Heart left ventricle (tissue), 16 donors: ENCODE measurements around the gene KRTAP5-5. TPM values are rescaled to one million over a fixed set of nuclear protein-coding genes. Genes with fewer than 3 reads are reported as not detected.

Experiments
- ATAC-seq, 4 donors: fragments of 200-7000 bp; cut with Tn5 transposase; one replicate each; pipeline ENCODE4 v1.9.1; 2020 to 2022; ENCODE audit warnings: moderate library complexity in 4 of 4, mild to moderate bottlenecking in 3 of 4, moderate number of reproducible peaks in 1 of 4
- DNase-seq, 5 donors: peaks; one replicate each; pipeline ENCODE4 v3.0.0-alpha.2; 2020
- H3K27ac ChIP-seq, 12 donors: fragments of 200-600 bp; sonication (generic) in 4 of 12; one replicate each; pipeline versions ENCODE4 v1.5.0 to v1.8.0; 2016 to 2022; ENCODE audit warnings: mild to moderate bottlenecking in 2 of 12
- H3K27me3 ChIP-seq, 9 donors: fragments of 200-600 bp; sonication (generic) in 2 of 9; one replicate each; pipeline versions ENCODE4 v1.5.1 to v1.8.0; 2016 to 2022; ENCODE audit warnings: mild to moderate bottlenecking in 3 of 9
- H3K36me3 ChIP-seq, 9 donors: fragments of 200-600 bp; sonication (generic) in 2 of 9; one replicate each; pipeline versions ENCODE4 v1.5.0 to v1.8.0; 2018 to 2022; ENCODE audit warnings: mild to moderate bottlenecking in 2 of 9
- H3K4me1 ChIP-seq, 12 donors: fragments of 200-600 bp; sonication (generic) in 4 of 12; one replicate each; pipeline versions ENCODE4 v1.5.0 to v1.8.0; 2016 to 2022; ENCODE audit warnings: mild to moderate bottlenecking in 3 of 12
- H3K4me3 ChIP-seq, 12 donors: fragments of 200-600 bp; sonication (generic) in 4 of 12; one replicate each; pipeline versions ENCODE4 v1.5.0 to v1.8.0; 2017 to 2022; ENCODE audit warnings: mild to moderate bottlenecking in 9 of 12, moderate library complexity in 4 of 12
- H3K9me3 ChIP-seq, 12 donors: fragments of 200-600 bp; sonication (generic) in 4 of 12; one replicate each; pipeline versions ENCODE4 v1.5.0 to v1.8.0; 2016 to 2022; ENCODE audit warnings: mild to moderate bottlenecking in 1 of 12
- CTCF ChIP-seq, 12 donors: fragments of 200-600 bp; sonication (generic) in 4 of 12; IDR thresholded peaks; one replicate each; pipeline versions ENCODE4 v1.5.0 to v1.8.0; 2018 to 2022; ENCODE audit warnings: antibody characterized with exemption in 12 of 12, mild to moderate bottlenecking in 5 of 12
- POLR2A ChIP-seq, 2 donors: fragments of 450-650 bp; IDR thresholded peaks; one replicate each; pipeline ENCODE4 v1.6.1; 2017; ENCODE audit warnings: antibody characterized with exemption in 2 of 2, mild to moderate bottlenecking in 2 of 2, moderate library complexity in 2 of 2
- WGBS, 4 donors: extraction: QIAGEN DNeasy Blood & Tissue Kit in 2 of 4; methylation state at CpG; one replicate each; pipeline versions ENCODE4 v1.1.5 to v1.1.7; 2013 to 2018; 5-methylcytosine and 5-hydroxymethylcytosine counted together
- intact Hi-C, 10 donors: fragments of 100-400 bp; cut with DNase I; formaldehyde crosslinking; loops; one replicate each; pipeline versions ENCODE4 v1.11.1 to v1.14.2; 2022
- polyA plus RNA-seq, 2 donors: library from polyadenylated mRNA; stranded (reverse); fragments of 200-250 nt; gene quantifications; one replicate each; pipeline ENCODE4 v1.2.3, GENCODE V29; 2013
- total RNA-seq, 9 donors: library from RNA; depleted of rRNA in 2 of 9; stranded (reverse); fragments of >200 nt in 2 of 9; fragmentation: NEBNext Ultra II Directional in 3 of 9; extraction: Animal tissue kit (Norgen Biotek cat#: 25700) in 3 of 9; gene quantifications; one replicate each; pipeline versions ENCODE4 v1.1.0 to v1.2.4, GENCODE V29; 2016 to 2023
- donor health status: ischemic (EF 13 %, LVEDD 7.1; RV severe dilation, severe dysfunction).
- donor health status: healthy with polysubstance abuse.
- donor health status: DM: no; HTN: yes; CAD: no.
- donor health status: DM: no; HTN: no; CAD: no.
- donor health status: ischemic (EF 25% LVEDD 6.9; RV normal size, moderate dysfunction).
- donor health status: ischemic (EF 25% LVEDD 5.7; RV mildly dilated, moderate dysfunction).
- donor health status: healthy.
- donor health status: DM: yes; HTN: yes; CAD: no.
- donor health status: ischemic (EF 35%, LVEDD 5.7; RV mildly dilated, moderate dysfunction).
- donor health status: nonischemic (EF 11% LVEDD 7.7; RV severe dilation, severe dysfunction).
- donor health status: DM: yes; HTN: yes; CAD: no.
- donor health status: PGD.
- donor health status: ischemic (EF 29% LVEDD 5.4; RV normal size, mild dysfunction).
- donor health status: nonischemic (EF 23%, LVEDD 6.1; RV moderate dilation, normal function).

The KRTAP5-5 gene
- total and polyA plus RNA-seq, 11 donors, result not detected

- Histone ChIP-seq H3K4me3 (no peak overlapping the region), H3K27ac (no peak overlapping the region), H3K4me1 (peaks cover 0 to 8% (median 0%) of the 10 kb centered on the region in 12 donors), H3K27me3 (peaks cover 0 to 27% (median 0%) of the 10 kb centered on the region in 9 donors), H3K9me3 (no peaks in the 10 kb centered on the region), H3K36me3 (no peaks in the 10 kb centered on the region)
- intact Hi-C loops, result loop anchor here (2.0 to 10.0 kb wide), 10 partner anchors 39 to 504 kb away; partner anchors contain the start of gene SYT8 (in 2 of the 10)
- TF ChIP-seq POLR2A (IDR thresholded peaks at IDR 0.05), result no peak
- no peak for TF ChIP-seq CTCF (IDR thresholded peaks at IDR 0.05)
- DNase-seq (no peak), ATAC-seq (no peak)
- WGBS, 4 donors, result 86 to 89% (median 88%) methylated on average over 14 of the region's 14 CpGs
Measured at GRCh38 chr11:1653541-1654387, 24.2 kb downstream of the KRTAP5-5 start.

GRCh38 chr11:1654388-1655167, 25.0 kb downstream of the KRTAP5-5 start:
- ATAC-seq, result no peak
- WGBS, 4 donors, result 66 to 72% (median 71%) methylated on average over 20 to 21 of the region's 21 CpGs
- intact Hi-C loops, result loop anchor here in 9 of 10 donors (2.0 to 10.0 kb wide), 6 partner anchors 38 to 503 kb away; partner anchors contain the start of gene SYT8 (in 1 of the 9)

GRCh38 chr11:1655168-1656060, 25.8 kb downstream of the KRTAP5-5 start:
- ATAC-seq, result no peak
- no peak for TF ChIP-seq POLR2A (IDR thresholded peaks at IDR 0.05)
- no peak for TF ChIP-seq CTCF (IDR thresholded peaks at IDR 0.05)
- Histone ChIP-seq H3K4me1 (peaks cover 0 to 8% (median 0%) of the 10 kb centered on the region in 12 donors), H3K9me3 (no peaks in the 10 kb centered on the region), H3K27me3 (peaks cover 0 to 37% (median 0%) of the 10 kb centered on the region in 9 donors), H3K36me3 (no peaks in the 10 kb centered on the region), H3K27ac (no peak overlapping the region), H3K4me3 (no peak overlapping the region)
- DNase-seq, result no peak
- 84 to 88% (median 86%) methylated on average over 17 to 26 of the region's 26 CpGs for WGBS, 4 donors
- intact Hi-C loops, result loop anchor here in 2 of 10 donors (2.0 to 10.0 kb wide), 2 partner anchors 181 to 499 kb away; no protein-coding TSS in a partner anchor

More at GRCh38 chr11:1654388-1655167, 25.0 kb downstream of the KRTAP5-5 start:
- H3K4me3 ChIP-seq, result no peak overlapping the region
- no peaks in the 10 kb centered on the region for H3K36me3 ChIP-seq
- no peak for DNase-seq
- H3K27ac ChIP-seq, result no peak overlapping the region
- no peaks in the 10 kb centered on the region for H3K9me3 ChIP-seq
- peaks cover 0 to 29% (median 0%) of the 10 kb centered on the region in 9 donors for H3K27me3 ChIP-seq
- peaks cover 0 to 8% (median 0%) of the 10 kb centered on the region in 12 donors for H3K4me1 ChIP-seq
- TF ChIP-seq CTCF (IDR thresholded peaks at IDR 0.05) (no peak), POLR2A (IDR thresholded peaks at IDR 0.05) (no peak)
